BE2C (cell line): ENCODE measurements around the gene ATP4A.

Experiments
- DNase-seq: peaks from one replicate; pipeline ENCODE4 v3.0.0-alpha.2; 2020
- H3K27me3 ChIP-seq: fragments of 250-450 bp; sonication (Bioruptor Pico); 2 replicates; pipeline ENCODE4 v1.5.1; 2020; ENCODE audit warnings: mild to moderate bottlenecking
- H3K36me3 ChIP-seq: fragments of 250-450 bp; sonication (Bioruptor Pico); 2 replicates; pipeline ENCODE4 v1.5.1; 2020; ENCODE audit warnings: mild to moderate bottlenecking
- H3K4me1 ChIP-seq: fragments of 250-450 bp; sonication (Bioruptor Pico); 2 replicates; pipeline ENCODE4 v1.5.1; 2020
- H3K4me3 ChIP-seq: 2 replicates; pipeline ENCODE4 v1.5.1; 2011; ENCODE audit warnings: low read depth, low read length
- H3K9me3 ChIP-seq: fragments of 250-450 bp; sonication (Bioruptor Pico); 2 replicates; pipeline ENCODE4 v1.5.1; 2020
- CTCF ChIP-seq: IDR thresholded peaks from 2 replicates; pipeline ENCODE4 v1.5.1; 2012; ENCODE audit warnings: mild to moderate bottlenecking, low read depth, low read length

Gene ATP4A

DNA sequence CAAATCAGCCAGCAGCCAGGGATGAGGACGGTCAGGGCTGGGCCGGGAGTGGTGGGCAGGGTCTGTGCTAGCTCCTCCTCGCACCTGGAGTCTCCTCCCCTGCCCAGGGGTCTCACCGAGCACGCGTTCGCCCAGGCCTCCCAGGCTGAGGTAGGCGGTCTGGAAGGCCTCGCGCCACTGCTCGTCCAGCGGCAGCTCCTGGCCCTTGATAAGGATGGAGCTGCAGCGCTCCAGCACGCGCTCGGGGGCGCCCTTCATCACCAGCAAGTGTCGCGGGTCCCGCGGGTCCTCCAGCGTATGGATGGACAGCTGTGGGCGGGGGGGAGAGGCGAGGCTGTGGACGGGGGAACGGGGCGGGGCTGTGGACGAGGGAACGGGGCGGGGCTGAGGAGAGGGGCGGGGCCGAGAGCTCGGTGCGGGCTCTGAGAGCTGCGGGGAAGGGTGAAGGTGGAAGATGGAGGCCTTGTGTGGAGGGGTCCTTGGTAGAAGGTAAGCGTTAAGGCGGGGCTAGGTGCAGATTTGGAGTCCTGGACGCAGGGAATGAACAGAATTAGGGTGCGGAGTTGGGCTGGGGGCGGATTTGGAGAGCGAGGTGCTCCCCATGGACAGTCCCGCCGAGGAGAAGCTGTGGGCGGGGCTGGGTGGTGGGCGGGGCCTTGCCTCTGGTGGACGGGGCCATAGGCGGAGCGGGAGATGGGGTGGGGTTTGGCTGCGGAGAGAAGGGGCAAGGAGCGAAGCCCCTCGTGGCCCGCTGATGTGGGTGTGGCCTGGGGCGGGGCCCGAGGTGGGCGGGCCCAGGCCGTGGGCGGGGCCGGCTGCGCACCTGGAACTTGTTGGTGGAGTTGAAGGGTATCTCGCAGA is 5.7 kb downstream of the ATP4A start:
- TF ChIP-seq CTCF, result peak; percentile 24; the same call in 1 of the 2 replicates
- Histone ChIP-seq H3K36me3 (no peaks in the 10 kb centered on the region), H3K9me3 (no peaks in the 10 kb centered on the region), H3K27me3 (peaks cover 8% of the 10 kb centered on the region; the same call in 1 of the 2 replicates), H3K4me1 (peaks cover 5% of the 10 kb centered on the region), H3K4me3 (peak overlapping the region; percentile 62)
- DNase-seq, result peak; percentile 99

GRCh38 chr19:35556846-35557538 is 6.5 kb downstream of the ATP4A start:
- H3K4me3 ChIP-seq, result peak overlapping the region; percentile 62; the same call in 1 of the 2 replicates
- H3K36me3 ChIP-seq, result no peaks in the 10 kb centered on the region
- no peaks in the 10 kb centered on the region for H3K9me3 ChIP-seq
- no peak for TF ChIP-seq CTCF
- DNase-seq, result no peak
- H3K4me1 ChIP-seq, result peaks cover 5% of the 10 kb centered on the region
- H3K27me3 ChIP-seq, result peaks cover 5% of the 10 kb centered on the region; the same call in 1 of the 2 replicates

- TF ChIP-seq CTCF, result no peak
- Histone ChIP-seq H3K36me3 (no peaks in the 10 kb centered on the region), H3K27me3 (peaks cover 4% of the 10 kb centered on the region; the same call in 1 of the 2 replicates), H3K4me1 (peaks cover 5% of the 10 kb centered on the region), H3K4me3 (no peak overlapping the region), H3K9me3 (no peaks in the 10 kb centered on the region)
- DNase-seq, result no peak
Observed at GRCh38 chr19:35556025-35556590, 7.3 kb downstream of the ATP4A start.

DNA sequence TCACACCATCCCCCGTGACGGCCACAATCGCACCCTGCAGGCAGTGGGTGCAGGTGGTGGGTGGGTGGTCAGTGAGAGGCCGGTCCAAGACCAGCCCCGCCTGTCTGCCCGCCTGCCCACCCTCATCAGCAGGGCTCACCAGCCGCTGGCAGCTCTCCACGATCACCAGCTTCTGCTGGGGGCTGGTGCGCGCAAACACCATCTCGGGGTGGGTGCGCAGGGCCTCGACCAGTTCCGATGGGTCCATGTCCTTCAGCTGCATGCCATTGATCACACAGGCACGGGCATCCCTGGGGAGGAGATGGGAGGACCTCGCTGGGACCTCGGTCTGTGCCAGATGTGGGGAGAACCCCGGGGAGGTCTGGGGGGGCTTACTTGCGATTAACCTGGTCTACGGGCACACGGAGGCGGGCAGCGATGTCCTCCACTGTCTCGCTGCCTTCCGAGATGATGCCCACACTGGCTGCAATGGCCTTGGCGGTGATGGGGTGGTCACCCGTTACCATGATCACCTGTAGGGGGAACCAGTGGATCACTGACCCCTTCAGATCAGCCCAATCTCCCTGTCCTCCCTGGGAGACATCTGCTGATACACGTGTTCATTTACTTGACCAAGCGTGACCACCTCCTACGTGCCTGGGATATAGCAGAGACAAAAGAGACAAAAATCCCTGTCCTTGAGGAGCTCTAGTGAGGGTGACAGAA is 8.0 kb downstream of the ATP4A start:
- Histone ChIP-seq H3K4me3 (no peak overlapping the region), H3K9me3 (no peaks in the 10 kb centered on the region), H3K36me3 (no peaks in the 10 kb centered on the region), H3K4me1 (peaks cover 5% of the 10 kb centered on the region), H3K27me3 (peaks cover 4% of the 10 kb centered on the region; the same call in 1 of the 2 replicates)
- TF ChIP-seq CTCF, result peak; percentile 41
- DNase-seq, result peak; percentile 68

- no peak for TF ChIP-seq CTCF
- no peaks in the 10 kb centered on the region for H3K9me3 ChIP-seq
- no peak overlapping the region for H3K4me3 ChIP-seq
- DNase-seq, result no peak
- H3K36me3 ChIP-seq, result no peaks in the 10 kb centered on the region
- no peaks in the 10 kb centered on the region for H3K27me3 ChIP-seq
- H3K4me1 ChIP-seq, result peaks cover 5% of the 10 kb centered on the region
Observed at GRCh38 chr19:35554076-35554475, 9.4 kb downstream of the ATP4A start.
